Activated effector memory CD4-positive, alpha-beta T cell treated with Interleukin-2 at 50 U/mL for 16 hours (primary cell): ENCODE results near the gene SKIL.

Source experiments
- DNase-seq: peaks from one replicate; pipeline ENCODE4 v3.0.0-alpha.2; 2020

SKIL gene

DNA sequence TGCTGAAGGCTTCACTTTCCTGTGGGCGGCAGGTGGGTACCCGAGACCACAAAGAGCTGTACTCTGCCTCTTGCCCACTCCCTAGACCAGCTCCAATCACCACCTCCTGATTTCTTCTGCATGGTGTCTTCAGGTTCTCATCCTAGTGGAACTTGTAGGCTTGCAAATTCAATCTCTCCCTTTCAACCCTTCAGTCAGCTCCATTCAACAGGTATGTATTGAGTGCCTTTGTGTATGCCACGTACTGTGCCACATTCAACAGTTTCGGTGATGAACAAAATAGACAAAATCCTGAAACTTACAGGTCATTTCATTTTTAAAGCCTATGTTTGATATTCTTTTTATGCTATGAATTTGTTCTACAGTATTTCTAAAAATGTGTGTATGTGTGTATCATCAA, 55.8 kb downstream of the SKIL start:
- DNase-seq: no peak

DNA sequence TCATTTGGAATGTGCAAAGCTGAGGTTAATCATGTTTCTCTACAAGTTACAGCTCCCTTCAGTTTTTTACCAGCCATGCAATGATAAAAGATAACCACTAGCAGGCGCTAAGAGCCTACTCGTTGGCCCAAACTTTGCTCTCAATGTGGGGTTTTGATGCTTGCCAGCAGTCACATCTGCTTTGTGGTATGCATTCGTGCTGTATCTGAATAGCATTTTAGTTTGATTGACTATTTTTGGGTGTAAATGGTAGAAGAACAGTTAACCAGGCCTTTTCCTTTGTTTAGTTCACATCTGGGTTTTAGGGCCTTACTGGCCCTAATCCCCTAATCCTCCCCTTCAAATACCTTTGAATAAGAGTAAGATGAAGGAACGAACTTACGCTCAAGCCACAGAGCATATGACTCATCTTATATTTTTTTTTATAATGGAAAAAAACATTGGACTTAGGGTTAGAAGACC, 56.7 kb downstream of the SKIL start:
- DNase-seq: no peak

DNA sequence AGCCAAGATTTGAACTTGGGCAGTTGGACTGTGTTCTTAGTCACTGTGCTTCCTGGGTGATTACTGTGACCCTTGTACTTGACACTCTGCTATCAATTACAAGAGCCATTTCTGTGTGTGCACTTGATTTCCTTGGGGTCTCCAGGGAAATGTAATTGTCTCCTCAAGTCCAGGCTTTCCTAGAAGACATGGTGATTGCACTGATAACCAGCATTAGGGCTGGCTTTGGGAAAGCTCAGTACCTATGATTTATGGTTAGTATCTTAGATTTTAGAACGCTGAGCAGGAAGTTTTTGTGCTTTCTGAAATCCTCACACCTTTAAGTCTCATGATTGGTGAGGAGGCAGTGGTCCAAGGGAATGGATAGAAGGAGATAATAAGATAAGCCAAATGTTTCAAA, 59.6 kb downstream of the SKIL start:
- DNase-seq: no peak

GRCh38 chr3:170418422-170419398, 61.2 kb downstream of the SKIL start, which contains the start of gene CLDN11:
Gene CLDN11, plus strand, starts transcription at chr3:170418868. Its CDS starts 199 bp downstream, at chr3:170419067.
- no peak for DNase-seq

DNA sequence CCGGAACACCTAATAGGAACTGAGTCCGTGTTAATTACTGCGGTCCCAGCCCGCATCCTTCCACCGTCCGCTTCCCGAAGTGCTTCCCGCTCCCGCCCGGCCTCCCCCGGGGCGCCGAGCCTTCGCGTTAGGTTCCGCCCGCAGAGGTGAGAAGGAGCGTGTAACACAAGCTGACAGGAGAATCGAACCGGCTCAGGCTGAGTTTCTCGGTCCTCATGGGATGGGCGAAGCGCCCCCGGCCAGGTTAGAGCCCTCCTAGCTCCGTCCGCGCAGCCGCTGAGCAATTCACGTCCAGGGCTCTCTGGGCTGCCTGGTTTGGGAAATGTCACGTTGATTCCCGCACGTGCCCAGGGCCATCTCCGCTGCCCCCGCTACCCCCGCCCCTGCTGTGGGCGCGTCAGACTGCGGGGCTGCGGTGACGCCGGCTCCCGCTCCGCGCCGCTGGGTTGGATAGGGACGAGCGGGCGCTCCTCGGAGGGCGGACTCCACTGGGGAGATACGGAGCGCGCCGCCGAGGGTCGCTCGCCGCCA, 62.1 kb downstream of the SKIL start:
- no peak for DNase-seq

GRCh38 chr3:170420307-170420821, 62.8 kb downstream of the SKIL start:
- no peak for DNase-seq

GRCh38 chr3:170421111-170421641, 63.7 kb downstream of the SKIL start:
- no peak for DNase-seq

GRCh38 chr3:170421758-170422157, 64.2 kb downstream of the SKIL start:
- no peak for DNase-seq

DNA sequence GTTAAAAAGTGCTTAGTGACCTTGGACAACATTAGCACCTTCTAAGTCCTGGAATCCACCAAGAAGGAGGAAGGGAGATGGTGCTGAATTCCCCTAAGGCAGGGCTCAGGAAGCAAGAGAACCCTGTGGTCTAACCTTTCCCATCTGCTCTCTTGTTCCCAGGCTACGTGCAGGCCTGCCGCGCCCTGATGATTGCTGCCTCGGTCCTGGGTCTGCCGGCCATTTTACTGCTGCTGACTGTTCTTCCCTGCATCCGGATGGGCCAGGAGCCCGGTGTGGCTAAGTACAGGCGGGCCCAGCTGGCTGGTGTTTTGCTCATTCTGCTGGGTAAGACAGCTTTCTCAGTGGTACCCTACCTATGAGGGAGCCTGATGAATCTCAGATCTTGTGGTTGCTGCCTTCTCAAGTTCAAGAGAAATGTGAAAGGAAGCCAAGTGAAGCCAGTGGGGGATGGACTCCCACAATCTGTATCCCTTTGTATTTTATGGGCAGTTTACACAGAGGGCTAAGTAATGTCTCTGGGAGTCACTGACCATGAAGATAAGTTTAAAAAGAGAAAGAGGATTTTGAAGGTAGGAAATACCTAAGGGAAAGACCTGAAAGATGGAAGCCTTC, 65.6 kb downstream of the SKIL start:
- DNase-seq: no peak

- no peak for DNase-seq
These were observed 67.4 kb downstream of the SKIL start for GRCh38 chr3:170424879-170425278.

DNA sequence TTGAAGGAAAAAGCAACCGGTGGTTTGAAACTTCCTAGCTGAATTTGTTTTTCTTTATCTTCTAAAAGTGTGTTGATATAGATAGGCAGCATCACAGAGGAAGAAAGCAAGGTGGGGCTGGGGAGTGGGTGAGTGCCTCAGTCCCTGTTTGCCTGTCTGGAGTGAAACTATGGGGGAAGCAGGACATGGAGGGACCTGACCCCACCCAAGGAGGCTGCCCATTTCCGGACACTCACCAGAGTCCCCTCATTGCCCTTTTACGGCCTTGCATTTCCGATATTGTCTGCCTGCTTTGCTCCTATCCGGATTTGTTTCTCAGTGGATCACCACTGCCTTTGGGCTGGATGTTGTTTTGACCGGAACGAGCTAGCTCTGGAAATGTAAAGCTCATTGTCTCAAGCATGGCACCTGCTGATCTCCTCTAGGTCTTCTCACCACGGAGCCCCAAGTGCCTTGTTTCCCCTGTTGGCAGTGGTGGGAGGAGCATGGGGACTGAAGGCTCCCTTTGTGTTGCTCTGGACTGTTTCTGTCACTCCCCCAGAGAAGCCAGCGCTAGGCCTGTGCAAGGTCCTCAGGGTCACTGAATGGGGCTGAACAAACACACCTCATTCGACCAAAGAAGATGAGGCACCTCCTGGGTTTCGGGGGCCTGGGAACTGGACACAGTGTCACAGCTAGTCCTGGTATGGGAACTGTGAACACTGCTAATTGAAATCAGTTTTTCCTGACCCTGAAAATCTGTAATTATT, 68.2 kb downstream of the SKIL start:
- no peak for DNase-seq

DNA sequence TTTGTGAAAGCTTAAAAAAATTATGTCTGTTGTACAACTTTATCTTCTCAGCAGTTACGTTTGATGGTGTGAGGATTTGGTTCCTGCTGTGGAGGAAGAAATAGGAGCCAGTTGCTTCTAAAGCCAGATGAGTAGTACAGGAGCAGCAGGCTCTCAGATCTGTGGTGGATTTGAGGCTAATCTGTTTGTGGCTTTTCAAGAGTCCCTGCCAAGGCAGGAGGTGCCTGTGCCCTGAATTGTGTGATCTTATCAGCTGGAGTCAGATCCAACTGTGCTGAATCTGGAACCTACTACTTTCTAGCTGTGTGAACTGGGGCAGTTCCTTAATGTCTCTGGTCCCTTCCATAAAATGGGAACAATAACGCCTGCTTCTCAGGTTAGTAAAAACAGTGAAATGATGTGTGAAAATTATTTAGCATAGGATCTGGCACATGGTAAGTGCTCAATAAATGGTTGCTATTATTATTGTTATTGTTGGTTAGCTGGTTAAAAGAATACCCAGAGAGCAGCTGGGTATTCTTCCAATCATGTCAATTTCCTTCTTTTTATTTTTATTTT, 68.8 kb downstream of the SKIL start:
- DNase-seq: no peak

- no peak for DNase-seq
These were observed 70.6 kb downstream of the SKIL start for GRCh38 chr3:170428095-170428494.

DNA sequence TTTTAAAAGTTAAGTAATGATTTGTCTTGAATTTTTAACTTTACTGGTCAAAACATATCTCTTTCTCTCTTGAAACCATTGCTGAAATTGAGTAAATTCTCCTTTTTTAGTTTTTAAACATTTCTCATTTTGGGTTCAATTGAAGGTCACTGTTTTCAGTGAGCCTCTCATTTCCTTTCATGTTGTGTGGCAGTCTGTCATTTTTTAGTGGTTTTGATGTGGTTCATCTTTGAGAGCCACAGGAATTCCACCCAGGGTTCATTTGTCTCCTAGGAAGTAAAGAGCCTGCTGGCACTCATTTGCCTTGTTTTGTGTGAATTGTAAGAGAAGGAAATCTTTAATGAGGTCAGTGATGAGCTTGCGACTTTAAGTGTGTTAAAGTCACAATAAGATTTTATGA, 71.5 kb downstream of the SKIL start:
- no peak for DNase-seq

GRCh38 chr3:170431054-170431453, 73.5 kb downstream of the SKIL start:
- no peak for DNase-seq

DNA sequence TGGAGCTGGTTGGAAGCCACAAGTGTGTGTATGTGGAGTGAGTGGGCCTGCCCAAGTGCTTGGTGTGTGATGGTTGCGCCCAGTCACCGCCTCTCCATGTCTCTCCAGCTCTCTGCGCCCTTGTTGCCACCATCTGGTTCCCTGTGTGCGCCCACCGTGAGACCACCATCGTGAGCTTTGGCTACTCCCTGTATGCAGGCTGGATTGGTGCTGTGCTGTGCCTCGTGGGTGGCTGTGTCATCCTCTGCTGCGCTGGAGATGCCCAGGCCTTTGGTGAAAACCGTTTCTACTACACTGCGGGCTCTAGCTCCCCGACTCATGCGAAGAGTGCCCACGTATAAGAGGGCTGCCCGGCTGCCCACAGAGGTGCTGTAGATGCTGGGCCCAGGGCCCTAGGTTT, 74.9 kb downstream of the SKIL start:
- no peak for DNase-seq

DNA sequence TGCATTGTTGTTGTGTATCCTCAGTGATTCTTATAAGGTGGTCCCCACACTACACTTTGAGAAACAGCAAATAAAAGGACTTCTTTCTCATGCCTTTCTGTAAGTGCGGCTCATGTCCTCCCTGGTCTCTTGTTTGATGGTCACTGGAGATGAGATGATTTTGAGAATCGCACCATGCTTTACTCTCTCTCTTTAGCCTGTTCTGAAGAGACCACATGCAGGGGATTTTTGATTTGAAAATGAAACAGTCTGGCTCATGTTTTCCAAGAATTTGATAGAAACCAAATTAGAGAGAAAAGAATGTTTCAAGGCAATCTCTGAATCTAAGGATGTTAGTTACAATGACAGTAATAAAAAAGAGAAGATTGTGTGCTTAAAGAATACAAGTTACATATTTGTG, 79.2 kb downstream of the SKIL start:
- no peak for DNase-seq

- no peak for DNase-seq
These were observed 79.7 kb downstream of the SKIL start for GRCh38 chr3:170437176-170437575.

- DNase-seq: no peak
These were observed 80.3 kb downstream of the SKIL start for GRCh38 chr3:170437696-170438407.

DNA sequence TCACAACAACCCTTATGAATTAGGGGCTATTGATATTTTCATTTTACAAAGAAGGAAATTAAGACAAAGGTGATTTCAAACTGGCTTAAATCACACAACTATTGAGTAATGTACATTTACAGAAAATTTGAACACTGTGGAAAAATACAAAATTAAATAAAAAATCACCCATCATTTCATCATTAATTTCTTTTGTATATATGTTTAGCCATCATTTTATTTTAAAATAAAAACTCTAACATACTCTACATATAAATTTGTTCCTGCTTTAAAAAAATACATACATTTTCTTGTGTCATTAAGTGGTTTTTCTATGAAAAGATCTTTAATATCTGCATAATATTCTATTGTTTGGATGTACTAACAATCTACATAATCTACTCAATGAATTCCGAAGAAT, 81.3 kb downstream of the SKIL start:
- no peak for DNase-seq

DNA sequence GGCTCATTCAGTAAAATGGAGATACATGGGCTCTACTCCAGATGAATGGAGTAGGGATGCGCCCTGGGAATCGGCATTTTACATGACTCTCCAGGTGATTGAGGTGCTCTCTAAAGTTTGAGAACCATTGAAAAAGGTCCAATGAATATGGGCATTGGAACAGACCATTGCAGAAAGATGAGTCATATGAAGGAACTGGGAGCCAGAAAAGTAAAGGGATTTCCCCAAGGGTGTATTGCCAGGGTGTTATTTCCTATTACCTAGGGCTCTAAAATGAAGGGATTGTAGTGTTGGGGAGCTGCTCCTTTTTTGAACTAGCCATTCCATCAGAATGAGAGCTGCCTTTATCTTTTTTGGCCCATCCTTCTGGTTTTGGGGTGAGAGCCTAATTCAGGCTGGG, 82.8 kb downstream of the SKIL start:
- no peak for DNase-seq

DNA sequence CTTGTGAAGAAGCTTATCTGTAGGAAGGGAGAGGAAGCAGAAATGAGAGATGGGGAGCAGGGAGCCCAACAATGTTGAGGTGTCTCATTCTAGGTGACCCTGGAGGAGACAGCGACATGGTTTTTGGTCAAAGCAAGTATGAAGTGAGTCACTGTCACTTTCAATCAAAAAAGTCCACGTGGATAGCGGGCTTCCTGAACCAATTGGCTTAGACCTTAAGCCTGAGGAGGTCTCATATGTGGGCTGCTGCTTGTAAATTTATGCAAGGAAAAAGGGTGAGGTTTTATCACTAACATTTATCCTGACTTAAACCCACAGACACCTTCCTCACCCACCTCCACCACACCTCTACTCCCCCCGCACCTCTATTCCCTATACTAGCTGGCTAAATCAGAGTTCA, 83.9 kb downstream of the SKIL start:
- no peak for DNase-seq
